ENCODE measurements around the gene KLK5.

GRCh38 chr19:50908336-50908735, 44.5 kb downstream of the KLK5 start:
- TF ChIP-seq, protein P1, sequence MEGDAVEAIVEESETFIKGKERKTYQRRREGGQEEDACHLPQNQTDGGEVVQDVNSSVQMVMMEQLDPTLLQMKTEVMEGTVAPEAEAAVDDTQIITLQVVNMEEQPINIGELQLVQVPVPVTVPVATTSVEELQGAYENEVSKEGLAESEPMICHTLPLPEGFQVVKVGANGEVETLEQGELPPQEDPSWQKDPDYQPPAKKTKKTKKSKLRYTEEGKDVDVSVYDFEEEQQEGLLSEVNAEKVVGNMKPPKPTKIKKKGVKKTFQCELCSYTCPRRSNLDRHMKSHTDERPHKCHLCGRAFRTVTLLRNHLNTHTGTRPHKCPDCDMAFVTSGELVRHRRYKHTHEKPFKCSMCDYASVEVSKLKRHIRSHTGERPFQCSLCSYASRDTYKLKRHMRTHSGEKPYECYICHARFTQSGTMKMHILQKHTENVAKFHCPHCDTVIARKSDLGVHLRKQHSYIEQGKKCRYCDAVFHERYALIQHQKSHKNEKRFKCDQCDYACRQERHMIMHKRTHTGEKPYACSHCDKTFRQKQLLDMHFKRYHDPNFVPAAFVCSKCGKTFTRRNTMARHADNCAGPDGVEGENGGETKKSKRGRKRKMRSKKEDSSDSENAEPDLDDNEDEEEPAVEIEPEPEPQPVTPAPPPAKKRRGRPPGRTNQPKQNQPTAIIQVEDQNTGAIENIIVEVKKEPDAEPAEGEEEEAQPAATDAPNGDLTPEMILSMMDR (IDR thresholded peaks at IDR 0.05) = no peak
- TF ChIP-seq POLR2AphosphoS5 (IDR thresholded peaks at IDR 0.05) (no peak), POLR2A (IDR thresholded peaks at IDR 0.05) (no peak), EP300 (IDR thresholded peaks at IDR 0.05) (no peak)
